Activated T-cell treated with anti-CD3 and anti-CD28 coated beads for 24 hours (primary cell): ENCODE measurements around the gene OR4N5.
"Not testable (repeated sequence)": the region's sequence is repeated elsewhere in the genome, so short reads cannot be mapped to it uniquely, and the experiment has no call there.

Experiments
- DNase-seq: peaks from one replicate; pipeline ENCODE4 v3.0.0-alpha.2; 2020; ENCODE audit warnings: low read depth

The OR4N5 gene

GRCh38 chr14:20138520-20138919, at the start of gene OR4N5:
TSS of gene OR4N5 (plus strand) at chr14:20138820. CDS start at chr14:20143736, 4,916 bp downstream.
- no peak for DNase-seq

GRCh38 chr14:20092050-20092449, 46.6 kb upstream of the OR4N5 start:
- no peak for DNase-seq

- DNase-seq, result no peak
Measured at GRCh38 chr14:20093442-20093841, 45.2 kb upstream of the OR4N5 start.

- DNase-seq, result not testable (repeated sequence)
Measured at GRCh38 chr14:20098926-20099770, 39.5 kb upstream of the OR4N5 start.

GRCh38 chr14:20110438-20110837, 28.2 kb upstream of the OR4N5 start, which contains the start of gene OR4K17:
TSS of gene OR4K17 (plus strand) at chr14:20110739. CDS start at chr14:20117500, 6,761 bp downstream.
- DNase-seq, result no peak

- no peak for DNase-seq
Measured at GRCh38 chr14:20112321-20112720, 26.3 kb upstream of the OR4N5 start.

- DNase-seq, result no peak
Measured at GRCh38 chr14:20116748-20117147, 21.9 kb upstream of the OR4N5 start.

GRCh38 chr14:20118795-20119194, 19.8 kb upstream of the OR4N5 start:
- DNase-seq, result no peak

- no peak for DNase-seq
Measured at GRCh38 chr14:20143911-20144310, 5.3 kb downstream of the OR4N5 start.

- DNase-seq, result no peak
Measured at GRCh38 chr14:20144820-20145219, 6.2 kb downstream of the OR4N5 start.

- no peak for DNase-seq
Measured at GRCh38 chr14:20164462-20164861, 25.8 kb downstream of the OR4N5 start.

- no peak for DNase-seq
Measured at GRCh38 chr14:20167091-20167490, 28.5 kb downstream of the OR4N5 start.

- DNase-seq, result not testable (repeated sequence)
Measured at GRCh38 chr14:20169852-20170251, 31.2 kb downstream of the OR4N5 start.

GRCh38 chr14:20174205-20174604, 35.6 kb downstream of the OR4N5 start:
- DNase-seq, result not testable (repeated sequence)

- no peak for DNase-seq
Measured at GRCh38 chr14:20176330-20176729, 37.7 kb downstream of the OR4N5 start.

GRCh38 chr14:20177433-20177974, 38.9 kb downstream of the OR4N5 start:
- no peak for DNase-seq

- no peak for DNase-seq
Measured at GRCh38 chr14:20179218-20179617, 40.6 kb downstream of the OR4N5 start.

GRCh38 chr14:20179880-20180279, 41.3 kb downstream of the OR4N5 start:
- DNase-seq, result no peak

- no peak for DNase-seq
Measured at GRCh38 chr14:20180486-20180885, 41.9 kb downstream of the OR4N5 start.

- no peak for DNase-seq
Measured at GRCh38 chr14:20184181-20184580, 45.6 kb downstream of the OR4N5 start.

- no peak for DNase-seq
Measured at GRCh38 chr14:20190596-20190995, 52.0 kb downstream of the OR4N5 start, which contains the start of gene OR11G2. TSS of gene OR11G2 (plus strand) at chr14:20190896. CDS start at chr14:20197438, 6,542 bp downstream.

- no peak for DNase-seq
Measured at GRCh38 chr14:20191396-20191795, 52.8 kb downstream of the OR4N5 start.

- DNase-seq, result no peak
Measured at GRCh38 chr14:20194101-20194500, 55.5 kb downstream of the OR4N5 start.
